ENCODE measurements around the gene CTNNA3.

Gene CTNNA3

GRCh38 chr10:66591865-66592264 is 1104.1 kb downstream of the CTNNA3 start:
- ChIA-PET CTCF (interaction anchor here (0.5 to 0.7 kb wide), 2 partner anchors 53 to 1438 kb away, joined by 3 read pairs; no protein-coding TSS in a partner anchor), POLR2A (no interaction called here)
- H3K4me1 ChIP-seq (ENCODE audit: control insufficient read depth, insufficient read depth, low read length), result no peaks in the 10 kb centered on the region
- H3K4me3 ChIP-seq (ENCODE audit: low read depth, low read length), result no peak overlapping the region
- no peaks in the 10 kb centered on the region for H3K9me3 ChIP-seq (ENCODE audit: control insufficient read depth, insufficient read depth, low read depth, low read length)
- H3K27ac ChIP-seq (ENCODE audit: extremely low read depth, low read depth, low read length), result no peak overlapping the region
- no peaks in the 10 kb centered on the region for H3K36me3 ChIP-seq (ENCODE audit: control insufficient read depth in 2 of 2, insufficient read depth in 1 of 2, low read length in 2 of 2)
- TF ChIP-seq ZNF138 (tag by site-specific recombination; IDR thresholded peaks at IDR 0.05; ENCODE audit: borderline replicate concordance), result no peak
- TF ChIP-seq ZNF792 (tag by site-specific recombination; IDR thresholded peaks at IDR 0.05), result no peak
- TF ChIP-seq ZNF23 (tag by site-specific recombination; IDR thresholded peaks at IDR 0.05; ENCODE audit: borderline replicate concordance), result no peak
- no peak for TF ChIP-seq ZNF621 (tag by site-specific recombination; IDR thresholded peaks at IDR 0.05)
- no peak for TF ChIP-seq ZNF776 (tag by site-specific recombination; IDR thresholded peaks at IDR 0.05; ENCODE audit: borderline replicate concordance)
- no peak for TF ChIP-seq BCL11A (tag by site-specific recombination; IDR thresholded peaks at IDR 0.05; ENCODE audit: low read depth)
- TF ChIP-seq ZNF664 (tag by site-specific recombination; IDR thresholded peaks at IDR 0.05), result no peak
- no peak for TF ChIP-seq ZNF311 (tag by site-specific recombination; IDR thresholded peaks at IDR 0.05; ENCODE audit: borderline replicate concordance)
- TF ChIP-seq ZNF24 (tag by site-specific recombination; IDR thresholded peaks at IDR 0.05), result no peak
- no peak for TF ChIP-seq ZNF76 (tag by site-specific recombination; IDR thresholded peaks at IDR 0.05; ENCODE audit: borderline replicate concordance, low read depth)
- TF ChIP-seq ZNF629 (tag by site-specific recombination; IDR thresholded peaks at IDR 0.05), result no peak

- no peaks in the 10 kb centered on the region for H3K36me3 ChIP-seq (ENCODE audit: control insufficient read depth in 2 of 2, insufficient read depth in 1 of 2, low read length in 2 of 2)
- H3K9me3 ChIP-seq (ENCODE audit: control insufficient read depth, insufficient read depth, low read depth, low read length), result no peaks in the 10 kb centered on the region
- no peak overlapping the region for H3K27ac ChIP-seq (ENCODE audit: extremely low read depth, low read depth, low read length)
- CTCF ChIA-PET, result interaction anchor here (0.6 to 0.7 kb wide), 2 partner anchors 21 to 39 kb away, joined by 3 to 4 read pairs; no protein-coding TSS in a partner anchor
- POLR2A ChIA-PET, result no interaction called here
- no peaks in the 10 kb centered on the region for H3K4me1 ChIP-seq (ENCODE audit: control insufficient read depth, insufficient read depth, low read length)
- no peak overlapping the region for H3K4me3 ChIP-seq (ENCODE audit: low read depth, low read length)
- TF ChIP-seq ZNF549 (tag by site-specific recombination; IDR thresholded peaks at IDR 0.05) (no peak), RBAK (tag by site-specific recombination; IDR thresholded peaks at IDR 0.05) (no peak), ZNF394 (tag by site-specific recombination; IDR thresholded peaks at IDR 0.05; ENCODE audit: borderline replicate concordance) (no peak), KLF8 (tag by site-specific recombination; IDR thresholded peaks at IDR 0.05) (no peak), GFI1B (tag by site-specific recombination; IDR thresholded peaks at IDR 0.05) (no peak), ZNF112 (tag by site-specific recombination; IDR thresholded peaks at IDR 0.05) (no peak), ZNF211 (tag by site-specific recombination; IDR thresholded peaks at IDR 0.05; ENCODE audit: low read depth) (no peak), HOXA7 (CRISPR knock-in tag; IDR thresholded peaks at IDR 0.05; ENCODE audit: borderline replicate concordance) (no peak), ZNF501 (tag by site-specific recombination; IDR thresholded peaks at IDR 0.05) (no peak), INSM2 (tag by site-specific recombination; IDR thresholded peaks at IDR 0.05) (no peak), ZNF692 (tag by site-specific recombination; IDR thresholded peaks at IDR 0.05) (no peak), ZNF571 (tag by site-specific recombination; IDR thresholded peaks at IDR 0.05) (no peak), SETDB1 (IDR thresholded peaks at IDR 0.05; ENCODE audit: insufficient read length, low read length) (no peak)
Measured at GRCh38 chr10:66587680-66588050, 1108.3 kb downstream of the CTNNA3 start.
